Epithelial cell of proximal tubule (primary cell): ENCODE measurements around the gene MYL2. TPM values are rescaled to one million over a fixed set of nuclear protein-coding genes. Genes with fewer than 3 reads are reported as not detected.
A peak's percentile ranks its signal among the peaks of the same experiment; 100 is the strongest.

Experiments used
- DNase-seq: peaks from one replicate; pipeline ENCODE4 v3.0.0-alpha.2; 2011; ENCODE audit warnings: low read depth
- H3K4me3 ChIP-seq: 2 replicates; pipeline ENCODE4 v1.5.1; 2011; ENCODE audit warnings: low read depth, mild to moderate bottlenecking, low read length
- total RNA-seq: library from RNA; depleted of rRNA; stranded (reverse); fragments of >200 nt; gene quantifications from 2 replicates; pipeline ENCODE4 v1.2.3, GENCODE V29; 2015
- TF ChIP-seq, protein P1 (sequence below): conservative IDR thresholded peaks from 2 replicates; pipeline ENCODE4 v1.5.1; 2012; ENCODE audit warnings: low read depth, mild to moderate bottlenecking, low read length

Gene MYL2
- total RNA-seq, 1 donor from 2014 or later: not detected

- no peak overlapping the region for H3K4me3 ChIP-seq
- DNase-seq: no peak
- TF ChIP-seq, protein P1, sequence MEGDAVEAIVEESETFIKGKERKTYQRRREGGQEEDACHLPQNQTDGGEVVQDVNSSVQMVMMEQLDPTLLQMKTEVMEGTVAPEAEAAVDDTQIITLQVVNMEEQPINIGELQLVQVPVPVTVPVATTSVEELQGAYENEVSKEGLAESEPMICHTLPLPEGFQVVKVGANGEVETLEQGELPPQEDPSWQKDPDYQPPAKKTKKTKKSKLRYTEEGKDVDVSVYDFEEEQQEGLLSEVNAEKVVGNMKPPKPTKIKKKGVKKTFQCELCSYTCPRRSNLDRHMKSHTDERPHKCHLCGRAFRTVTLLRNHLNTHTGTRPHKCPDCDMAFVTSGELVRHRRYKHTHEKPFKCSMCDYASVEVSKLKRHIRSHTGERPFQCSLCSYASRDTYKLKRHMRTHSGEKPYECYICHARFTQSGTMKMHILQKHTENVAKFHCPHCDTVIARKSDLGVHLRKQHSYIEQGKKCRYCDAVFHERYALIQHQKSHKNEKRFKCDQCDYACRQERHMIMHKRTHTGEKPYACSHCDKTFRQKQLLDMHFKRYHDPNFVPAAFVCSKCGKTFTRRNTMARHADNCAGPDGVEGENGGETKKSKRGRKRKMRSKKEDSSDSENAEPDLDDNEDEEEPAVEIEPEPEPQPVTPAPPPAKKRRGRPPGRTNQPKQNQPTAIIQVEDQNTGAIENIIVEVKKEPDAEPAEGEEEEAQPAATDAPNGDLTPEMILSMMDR: no peak
Observed at GRCh38 chr12:110919720-110920119, 659 bp downstream of the MYL2 start.

- H3K4me3 ChIP-seq: no peak overlapping the region
- no peak for DNase-seq
- TF ChIP-seq, protein P1: no peak
Observed at GRCh38 chr12:110917961-110918360, 2.4 kb downstream of the MYL2 start.

GRCh38 chr12:110917467-110917866 is 2.9 kb downstream of the MYL2 start:
- DNase-seq: peak; percentile 13
- TF ChIP-seq, protein P1: no peak
- no peak overlapping the region for H3K4me3 ChIP-seq

GRCh38 chr12:110916295-110916875 is 4.0 kb downstream of the MYL2 start:
- H3K4me3 ChIP-seq: no peak overlapping the region
- DNase-seq: no peak
- TF ChIP-seq, protein P1: no peak

GRCh38 chr12:110913119-110914056 is 7.0 kb downstream of the MYL2 start:
- DNase-seq: no peak
- no peak overlapping the region for H3K4me3 ChIP-seq
- TF ChIP-seq, protein P1: no peak

GRCh38 chr12:110912263-110912662 is 8.1 kb downstream of the MYL2 start:
- TF ChIP-seq, protein P1: no peak
- DNase-seq: no peak

More at GRCh38 chr12:110912263-110912662, 8.1 kb downstream of the MYL2 start:
- no peak overlapping the region for H3K4me3 ChIP-seq
